SK-N-SH (cell line): ENCODE measurements around the gene DUSP16. TPM values are rescaled to one million over a fixed set of nuclear protein-coding genes. Genes with fewer than 3 reads are reported as not detected.

Experiments
- CTCF ChIA-PET: fragments of 300-600, 350-600 bp; formaldehyde crosslinking; extraction: SDS; loops from one replicate; lab custom pipeline; 2021; lab: Yijun Ruan, JAX
- POLR2A ChIA-PET: fragments of 350-600 bp; sonication (Branson Sonifier 250); formaldehyde crosslinking; extraction: SDS; loops from one replicate; lab custom pipeline; 2020; ENCODE audit warnings: antibody characterized with exemption, inconsistent platforms; lab: Yijun Ruan, JAX
- DNase-seq: peaks from one replicate; pipeline ENCODE4 v3.0.0; 2012
- H2AFZ ChIP-seq: fragments of 200-600 bp; sonication (generic); 2 replicates; pipeline ENCODE4 v1.8.1; 2016; ENCODE audit warnings: antibody characterized with exemption, mild to moderate bottlenecking, low read depth
- H3F3A ChIP-seq: fragments of 200-600 bp; sonication (generic); replicated peaks from 2 replicates; pipeline ENCODE3; 2016; ENCODE audit warnings: antibody characterized with exemption, mild to moderate bottlenecking; ENCODE audit not compliant: insufficient read depth
- H3K27ac ChIP-seq, 2 experiments: fragments of 200-500 bp in 1 of 2; fragments of 200-600 bp in 1 of 2; sonication (Bioruptor generic) in 1 of 2; sonication (generic), shearing (Covaris generic) in 1 of 2; 2 replicates each; pipeline versions ENCODE4 v1.5.1 to v1.6.1; 2014 to 2016; ENCODE audit warnings: low read depth in 2 of 2, inconsistent platforms in 1 of 2, low read length in 1 of 2, mild to moderate bottlenecking in 1 of 2, mixed read lengths in 1 of 2
- H3K27me3 ChIP-seq: fragments of 200-600 bp; sonication (generic), shearing (Covaris generic); 2 replicates; pipeline ENCODE4 v1.6.1; 2016; ENCODE audit warnings: mixed run types; ENCODE audit not compliant: insufficient read depth
- H3K36me3 ChIP-seq, 2 experiments: fragments of 200-500 bp in 1 of 2; fragments of 200-600 bp in 1 of 2; sonication (Bioruptor generic) in 1 of 2; sonication (generic) in 1 of 2; replicated peaks in 1 of 2; 2 replicates each; pipeline versions ENCODE3 to v1.5.1; 2014 to 2016; ENCODE audit warnings: low read length in 1 of 2, mild to moderate bottlenecking in 1 of 2; ENCODE audit not compliant: insufficient read depth in 2 of 2, control insufficient read depth in 1 of 2
- H3K4me1 ChIP-seq, 2 experiments: fragments of 200-500 bp in 1 of 2; fragments of 200-600 bp in 1 of 2; sonication (Bioruptor generic) in 1 of 2; sonication (generic), shearing (Covaris generic) in 1 of 2; 2 replicates each; pipeline versions ENCODE4 v1.5.1 to v1.6.1; 2014 to 2016; ENCODE audit warnings: low read depth in 1 of 2, low read length in 1 of 2, mixed run types in 1 of 2; ENCODE audit not compliant: insufficient read depth in 2 of 2, control insufficient read depth in 1 of 2
- H3K4me2 ChIP-seq: fragments of 200-600 bp; sonication (generic), shearing (Covaris generic); 2 replicates; pipeline ENCODE4 v1.6.1; 2017; ENCODE audit warnings: mixed run types
- H3K4me3 ChIP-seq, 2 experiments: fragments of 200-500 bp in 1 of 2; fragments of 200-600 bp in 1 of 2; sonication (Bioruptor generic) in 1 of 2; sonication (generic), shearing (Covaris generic) in 1 of 2; 2 replicates each; pipeline versions ENCODE4 v1.5.1 to v1.8.1; 2014 to 2016; ENCODE audit warnings: low read depth in 2 of 2, inconsistent platforms in 1 of 2, low read length in 1 of 2, mild to moderate bottlenecking in 1 of 2, mixed read lengths in 1 of 2, moderate library complexity in 1 of 2
- H3K79me2 ChIP-seq: fragments of 200-600 bp; sonication (generic); 2 replicates; pipeline ENCODE4 v1.8.1; 2017; ENCODE audit warnings: mild to moderate bottlenecking; ENCODE audit not compliant: insufficient read depth
- H3K9ac ChIP-seq: fragments of 200-600 bp; sonication (generic); 2 replicates; pipeline ENCODE4 v1.6.1; 2017; ENCODE audit warnings: mixed run types
- H3K9me2 ChIP-seq: fragments of 200-600 bp; sonication (generic); 2 replicates; pipeline ENCODE4 v1.6.1; 2017; ENCODE audit warnings: mixed run types
- H3K9me3 ChIP-seq: fragments of 200-600 bp; sonication (generic); 2 replicates; pipeline ENCODE4 v1.6.1; 2017; ENCODE audit warnings: mixed run types, mild to moderate bottlenecking, moderate library complexity
- H4K20me1 ChIP-seq: fragments of 200-600 bp; sonication (generic); 2 replicates; pipeline ENCODE4 v1.6.1; 2017; ENCODE audit warnings: mild to moderate bottlenecking, mixed run types; ENCODE audit not compliant: insufficient read depth
- CHD2 ChIP-seq: fragments of 150-350 bp; IDR thresholded peaks from 2 replicates; pipeline ENCODE4 v1.6.1; 2018; ENCODE audit warnings: low read length; ENCODE audit not compliant: partially characterized antibody
- CTCF ChIP-seq: fragments of 200-600 bp; sonication (generic); IDR thresholded peaks from 2 replicates; pipeline ENCODE4 v1.6.1; 2017; ENCODE audit warnings: antibody characterized with exemption, mild to moderate bottlenecking, moderate library complexity
- EP300 ChIP-seq, 2 experiments: IDR thresholded peaks; 2 replicates each; pipeline versions ENCODE4 v1.4.0 to v1.6.1; 2012; ENCODE audit warnings: borderline replicate concordance in 1 of 2, low read depth in 1 of 2, low read length in 1 of 2
- EZH2phosphoT487 ChIP-seq: fragments of 200-600 bp; sonication (generic); IDR thresholded peaks from 2 replicates; pipeline ENCODE4 v1.6.1; 2017; ENCODE audit warnings: low read depth, mixed run types, mild to moderate bottlenecking, antibody characterized with exemption, moderate library complexity, borderline replicate concordance
- FOSL2 ChIP-seq: IDR thresholded peaks from 2 replicates; pipeline ENCODE4 v1.4.0; 2012; ENCODE audit warnings: low read depth, mild to moderate bottlenecking, moderate library complexity, borderline replicate concordance
- GABPA ChIP-seq: IDR thresholded peaks from 2 replicates; pipeline ENCODE4 v1.4.0; 2012; ENCODE audit warnings: low read depth, mild to moderate bottlenecking
- GATA2 ChIP-seq: sonication (generic); formaldehyde crosslinking; IDR thresholded peaks from 2 replicates; pipeline ENCODE4 v1.5.0; 2020; ENCODE audit warnings: mild to moderate bottlenecking, missing genetic modification reagents
- JUND ChIP-seq: IDR thresholded peaks from 2 replicates; pipeline ENCODE4 v1.4.0; 2012
- MAX ChIP-seq: IDR thresholded peaks from 2 replicates; pipeline ENCODE4 v1.4.0; 2012; ENCODE audit warnings: low read depth
- MEF2A ChIP-seq: IDR thresholded peaks from 2 replicates; pipeline ENCODE4 v1.4.0; 2012; ENCODE audit warnings: low read depth, borderline replicate concordance
- MXI1 ChIP-seq: IDR thresholded peaks from 2 replicates; pipeline ENCODE4 v1.6.1; 2012; ENCODE audit warnings: mild to moderate bottlenecking, low read depth, low read length, improper control_type of control experiment
- NFIC ChIP-seq: IDR thresholded peaks from 2 replicates; pipeline ENCODE4 v1.4.0; 2012; ENCODE audit warnings: borderline replicate concordance
- POLR2AphosphoS5 ChIP-seq: IDR thresholded peaks from 2 replicates; pipeline ENCODE4 v1.6.1; 2012; ENCODE audit warnings: low read depth, low read length
- RAD21 ChIP-seq: IDR thresholded peaks from 2 replicates; pipeline ENCODE4 v1.6.1; 2012; ENCODE audit warnings: mild to moderate bottlenecking, low read length
- RCOR1 ChIP-seq: fragments of 150-350 bp; IDR thresholded peaks from 2 replicates; pipeline ENCODE4 v1.6.1; 2017; ENCODE audit warnings: antibody characterized with exemption, low read length
- REST ChIP-seq: IDR thresholded peaks from 2 replicates; pipeline ENCODE4 v1.6.1; 2012; ENCODE audit warnings: mild to moderate bottlenecking, low read depth, low read length, moderate library complexity
- SIN3A ChIP-seq: IDR thresholded peaks from 2 replicates; pipeline ENCODE4 v1.6.1; 2012; ENCODE audit warnings: low read depth, mild to moderate bottlenecking, low read length, moderate library complexity, borderline replicate concordance
- TEAD4 ChIP-seq: IDR thresholded peaks from 2 replicates; pipeline ENCODE4 v1.4.0; 2012; ENCODE audit warnings: mild to moderate bottlenecking, borderline replicate concordance; ENCODE audit not compliant: insufficient read depth
- WGBS: methylation state at CpG from one replicate; pipeline ENCODE4 v1.1.6; 2017; ENCODE audit warnings: low lambda C conversion rate; 5-methylcytosine and 5-hydroxymethylcytosine counted together
- polyA plus RNA-seq, 3 experiments: library from polyadenylated mRNA; depleted of rRNA; stranded (reverse); fragments of >200 nt; gene quantifications; 2 replicates each; pipeline ENCODE4 v1.2.3, GENCODE V29; 2012

DUSP16 gene
- polyA plus RNA-seq, 1 of the 3 experiments (the other 2 are of a cell fraction) = 7.1 TPM

DNA sequence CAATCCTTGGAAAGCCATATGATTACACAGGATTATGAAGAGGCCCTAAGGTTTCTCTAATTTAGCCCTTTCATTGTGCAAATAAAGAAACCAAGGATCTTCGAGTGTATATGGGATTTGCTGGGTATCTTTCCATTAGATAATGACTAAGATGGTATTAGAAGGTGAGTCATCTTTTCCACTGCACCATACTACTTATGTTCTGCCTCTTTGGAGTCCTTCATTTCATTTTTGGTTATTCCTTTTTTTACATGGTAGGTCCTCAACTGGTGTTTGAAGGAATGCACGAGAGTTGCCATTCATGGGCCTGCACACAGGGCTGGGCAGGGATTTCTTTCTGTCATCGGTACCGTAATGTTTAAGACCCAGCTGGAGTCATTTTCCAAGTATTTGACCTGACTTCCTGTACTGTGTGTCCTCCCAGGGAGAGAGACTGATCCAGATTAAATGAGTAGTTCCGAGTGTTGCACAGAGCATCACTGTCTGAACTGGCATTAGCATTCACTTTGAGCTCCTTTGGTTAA lies 120.1 kb downstream of the DUSP16 start:
- TF ChIP-seq FOSL2 (peak; percentile 70; the same call in 1 of the 2 replicates), EP300 (IDR thresholded peaks at IDR 0.05; ENCODE audit: borderline replicate concordance in 1 of 2, low read depth in 1 of 2, low read length in 1 of 2) (0 out of 4 replicates have a peak, but pooled peaks of 1 of the 2 experiments have one; percentile 21), JUND (peak; percentile 74), MAX (0 out of 2 replicates have a peak, but pooled peaks have one; percentile 52), POLR2AphosphoS5 (no peak), NFIC (no peak; the same call in 1 of the 2 replicates)
- TF ChIP-seq, all 33 proteins: peak for 4
- H3K9ac ChIP-seq = peak overlapping the region; percentile 12; the same call in 1 of the 2 replicates
- ChIA-PET POLR2A (no interaction called here), CTCF (interaction anchor here (0.7 to 1.1 kb wide), 2 partner anchors 66 to 69 kb away, joined by 3 read pairs; no protein-coding TSS in a partner anchor)
- no peaks in the 10 kb centered on the region for H3K36me3 ChIP-seq
- H3K79me2 ChIP-seq = no peaks in the 10 kb centered on the region
- no peak for DNase-seq
- H3K4me3 ChIP-seq = no peak overlapping the region
- no peaks in the 10 kb centered on the region for H3K9me3 ChIP-seq
- H3K9me2 ChIP-seq = no peaks in the 10 kb centered on the region
- no peaks in the 10 kb centered on the region for H4K20me1 ChIP-seq
- H3K27ac ChIP-seq = peak overlapping the region in 1 of 2 experiments; percentile 75; a peak in 2 of 4 replicates
- 59% methylated on average over 5 of the region's 5 CpGs for WGBS
- H3K27me3 ChIP-seq = no peaks in the 10 kb centered on the region
- peaks cover 3 to 10% of the 10 kb centered on the region in 2 experiments; a peak in 3 of 4 replicates for H3K4me1 ChIP-seq
- H3K4me2 ChIP-seq = peak overlapping the region; percentile 21; the same call in 1 of the 2 replicates
- H2AFZ ChIP-seq = no peak overlapping the region
- H3F3A ChIP-seq = peaks cover 17% of the 10 kb centered on the region

DNA sequence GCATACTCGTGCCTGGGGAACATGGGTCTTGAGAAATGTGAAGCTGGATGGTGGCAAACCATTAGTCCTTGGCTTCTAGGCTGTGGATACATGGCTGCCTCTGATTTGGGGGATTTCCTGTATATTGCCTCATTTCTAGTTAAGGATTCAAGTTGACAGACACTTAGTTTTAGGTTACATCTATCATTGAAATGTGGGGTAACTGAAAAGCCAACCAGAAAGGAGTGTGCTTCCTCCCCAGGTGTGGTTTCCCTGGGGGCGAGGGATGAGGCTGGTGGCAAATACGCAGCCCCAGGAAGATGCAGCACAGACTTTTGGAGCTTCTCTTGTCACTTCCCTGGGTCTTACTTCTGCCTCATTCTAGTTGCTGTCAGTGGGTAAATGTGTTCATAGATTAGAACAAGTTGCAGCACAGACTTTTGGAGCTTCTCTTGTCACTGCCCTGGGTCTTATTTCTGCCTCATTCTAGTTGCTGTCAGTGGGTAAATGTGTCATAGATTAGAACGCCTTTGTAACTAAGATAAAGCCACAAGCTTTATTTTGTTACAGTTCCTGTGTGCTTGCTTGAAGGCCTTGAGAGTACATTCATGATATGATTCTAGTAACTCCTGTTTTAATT lies 120.7 kb downstream of the DUSP16 start:
- TF ChIP-seq MEF2A (no peak), GATA2 (CRISPR knock-in tag) (no peak), TEAD4 (no peak), MAX (no peak), GABPA (no peak), CTCF (no peak), MXI1 (no peak), FOSL2 (no peak), EZH2phosphoT487 (no peak), RCOR1 (no peak), POLR2AphosphoS5 (no peak), SIN3A (no peak), EP300 (IDR thresholded peaks at IDR 0.05; ENCODE audit: borderline replicate concordance in 1 of 2, low read depth in 1 of 2, low read length in 1 of 2) (no peak), NFIC (no peak), RAD21 (no peak), REST (no peak), CHD2 (no peak)
- TF ChIP-seq, all 33 proteins: peak for 0
- no peak for DNase-seq

More for the DNA sequence above, 120.7 kb downstream of the DUSP16 start:
- H2AFZ ChIP-seq = no peak overlapping the region
- H3F3A ChIP-seq = peaks cover 17% of the 10 kb centered on the region
- 78% methylated on average over 4 of the region's 4 CpGs for WGBS
- CTCF ChIA-PET = interaction anchor here (1.1 kb wide), 1 partner anchor 65 kb away, joined by 3 read pairs; no protein-coding TSS in a partner anchor
- H3K27me3 ChIP-seq = no peaks in the 10 kb centered on the region
- no peaks in the 10 kb centered on the region for H3K9me2 ChIP-seq
- no peak overlapping the region for H3K4me3 ChIP-seq
- no peaks in the 10 kb centered on the region for H3K9me3 ChIP-seq
- no peak overlapping the region; the same call in 1 of the 2 replicates for H3K9ac ChIP-seq
- POLR2A ChIA-PET = no interaction called here
- H3K4me2 ChIP-seq = peak overlapping the region; percentile 21; the same call in 1 of the 2 replicates
- peaks cover 3 to 10% of the 10 kb centered on the region in 2 experiments; a peak in 3 of 4 replicates for H3K4me1 ChIP-seq
- H3K79me2 ChIP-seq = no peaks in the 10 kb centered on the region
- peaks cover 0 to 4% of the 10 kb centered on the region in 2 experiments for H3K36me3 ChIP-seq
- H3K27ac ChIP-seq = peak overlapping the region in 1 of 2 experiments; percentile 75; a peak in 2 of 4 replicates
- no peaks in the 10 kb centered on the region for H4K20me1 ChIP-seq
